Activated CD4-positive, alpha-beta T cell treated with anti-CD3 and anti-CD28 coated beads for 36 hours (primary cell): ENCODE data around the gene LILRA6. TPM values are rescaled to one million over a fixed set of nuclear protein-coding genes. Genes with fewer than 3 reads are reported as not detected.
"Not testable (repeated sequence)": the region's sequence is repeated elsewhere in the genome, so short reads cannot be mapped to it uniquely, and the experiment has no call there.

Experiments used
- ATAC-seq: fragments of 200-7000 bp; cut with Tn5 transposase; one replicate; pipeline ENCODE4 v1.10.0; 2021; ENCODE audit warnings: mild to moderate bottlenecking, moderate library complexity
- CTCF ChIA-PET: fragments of 350-600 bp; sonication (Branson Sonifier 250); formaldehyde crosslinking; loops from one replicate; lab custom pipeline; 2021; ENCODE audit warnings: antibody characterized with exemption; lab: Charles Lee
- POLR2A ChIA-PET: fragments of 350-600 bp; sonication (Branson Sonifier 250); formaldehyde crosslinking; loops from one replicate; lab custom pipeline; 2021; ENCODE audit warnings: antibody characterized with exemption, inconsistent platforms; lab: Charles Lee
- DNase-seq: peaks from one replicate; pipeline ENCODE4 v3.0.0-alpha.2; 2020
- H3K27ac Mint-ChIP-seq: one replicate; pipeline ENCODE4 v1.8.0; 2021; ENCODE audit warnings: mixed read lengths
- H3K27me3 Mint-ChIP-seq: one replicate; pipeline ENCODE4 v1.8.0; 2021; ENCODE audit warnings: mixed read lengths
- H3K36me3 Mint-ChIP-seq: one replicate; pipeline ENCODE4 v1.8.0; 2021; ENCODE audit warnings: low read depth, mixed read lengths
- H3K4me1 Mint-ChIP-seq: one replicate; pipeline ENCODE4 v1.8.0; 2021; ENCODE audit warnings: mixed read lengths
- H3K4me3 Mint-ChIP-seq: one replicate; pipeline ENCODE4 v1.8.0; 2021; ENCODE audit warnings: mild to moderate bottlenecking, moderate library complexity, mixed read lengths
- H3K9me3 Mint-ChIP-seq: one replicate; pipeline ENCODE4 v1.8.0; 2021; ENCODE audit warnings: low read depth, mixed read lengths
- intact Hi-C, 2 experiments: fragments of 100-400 bp; cut with DNase I in 1 of 2; cut with micrococcal nuclease in 1 of 2; formaldehyde crosslinking; loops; one replicate each; pipeline versions ENCODE4 v1.14.2 to v1.15.1; 2022 to 2024; cut with DNase I, micrococcal nuclease
- total RNA-seq, 2 experiments: library from RNA; stranded (reverse); gene quantifications; one replicate each; pipeline ENCODE4 v1.2.3, GENCODE V29; 2021

The LILRA6 gene
- total RNA-seq, 2 experiments from 2014 or later: not detected

DNA sequence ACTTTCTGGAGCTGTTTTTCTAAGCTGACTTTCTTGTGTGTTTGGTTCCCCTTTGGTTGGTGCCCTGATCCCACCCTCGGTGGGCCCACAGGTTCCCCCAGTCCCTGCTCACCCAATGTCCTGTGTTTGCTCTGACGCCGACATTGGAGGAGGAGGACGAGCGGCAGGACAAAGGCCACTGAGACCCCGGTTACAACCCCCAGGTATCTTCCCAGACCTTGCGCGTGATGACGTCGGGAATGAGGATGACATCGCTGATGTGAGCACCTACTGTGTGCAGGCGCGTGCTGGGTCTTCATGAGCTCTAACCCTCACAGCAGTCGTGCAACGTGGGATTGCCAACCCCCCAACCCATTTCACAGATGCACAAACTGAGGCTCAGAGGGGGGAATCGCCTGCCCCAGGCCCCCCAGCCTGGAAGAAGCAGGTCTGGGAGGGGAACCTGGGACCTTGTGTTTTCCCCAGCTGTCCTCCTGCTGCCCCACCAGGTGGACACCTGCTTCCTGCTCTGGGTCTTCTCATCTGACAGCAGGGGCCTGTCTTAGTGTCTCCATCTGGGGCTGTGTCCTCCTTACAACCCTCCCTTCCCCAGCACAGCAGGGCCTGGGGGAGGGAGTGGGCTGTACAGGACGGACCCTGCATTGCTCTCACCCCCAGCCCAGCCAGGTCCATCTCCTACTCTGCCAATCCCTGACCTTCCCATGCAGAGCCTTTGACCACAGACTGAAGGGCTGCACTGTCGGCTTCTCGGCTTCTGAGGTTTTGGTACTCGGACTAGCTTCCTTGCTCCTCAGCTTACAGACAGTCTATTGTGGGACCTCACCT, 4.7 kb upstream of the LILRA6 start:
- H3K4me3 Mint-ChIP-seq: peak overlapping the region; percentile 3
- ChIA-PET CTCF (no interaction called here), POLR2A (no interaction called here)
- intact Hi-C loops: loop anchor here in 1 of 2 experiments (5.0 kb wide), 1 partner anchor 35 kb away; no protein-coding TSS in a partner anchor
- no peak for DNase-seq
- peak overlapping the region; percentile 13 for H3K27ac Mint-ChIP-seq
- H3K36me3 Mint-ChIP-seq: no peaks in the 10 kb centered on the region
- no peak for ATAC-seq
- peaks cover 13% of the 10 kb centered on the region for H3K4me1 Mint-ChIP-seq
- peaks cover 3% of the 10 kb centered on the region for H3K27me3 Mint-ChIP-seq
- H3K9me3 Mint-ChIP-seq: no peaks in the 10 kb centered on the region

DNA sequence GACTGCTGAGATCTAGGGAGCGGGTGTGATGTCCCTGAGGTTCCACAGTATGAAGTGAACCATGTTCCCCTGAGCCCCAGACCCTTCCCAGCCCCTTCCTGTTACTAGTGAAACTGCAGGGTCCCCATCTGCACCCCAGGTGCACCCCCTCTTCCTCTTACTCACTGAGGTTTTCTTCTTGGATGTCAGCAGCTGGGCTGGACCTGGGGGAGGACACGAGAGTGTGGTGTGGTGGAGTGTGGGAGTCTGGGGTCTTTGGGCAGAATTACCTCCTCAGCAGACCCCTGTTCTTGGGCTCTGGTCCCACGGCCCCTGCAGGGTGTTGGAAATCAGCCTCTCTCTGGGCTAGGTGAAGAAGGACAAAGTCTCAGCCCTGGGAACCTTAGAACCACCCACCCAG, 3.3 kb upstream of the LILRA6 start:
- intact Hi-C loops: loop anchor here in 1 of 2 experiments (2.0 to 5.0 kb wide), 2 partner anchors 23 to 34 kb away; partner anchors contain the start of gene LILRB3
- Mint-ChIP-seq H3K27me3 (peaks cover 3% of the 10 kb centered on the region), H3K36me3 (no peaks in the 10 kb centered on the region), H3K9me3 (no peaks in the 10 kb centered on the region), H3K4me3 (no peak overlapping the region), H3K4me1 (peaks cover 13% of the 10 kb centered on the region), H3K27ac (no peak overlapping the region)
- CTCF ChIA-PET: interaction anchor here (0.7 kb wide), 1 partner anchor 97 kb away, joined by 3 read pairs; no protein-coding TSS in a partner anchor
- POLR2A ChIA-PET: no interaction called here
- ATAC-seq (no peak), DNase-seq (no peak)

DNA sequence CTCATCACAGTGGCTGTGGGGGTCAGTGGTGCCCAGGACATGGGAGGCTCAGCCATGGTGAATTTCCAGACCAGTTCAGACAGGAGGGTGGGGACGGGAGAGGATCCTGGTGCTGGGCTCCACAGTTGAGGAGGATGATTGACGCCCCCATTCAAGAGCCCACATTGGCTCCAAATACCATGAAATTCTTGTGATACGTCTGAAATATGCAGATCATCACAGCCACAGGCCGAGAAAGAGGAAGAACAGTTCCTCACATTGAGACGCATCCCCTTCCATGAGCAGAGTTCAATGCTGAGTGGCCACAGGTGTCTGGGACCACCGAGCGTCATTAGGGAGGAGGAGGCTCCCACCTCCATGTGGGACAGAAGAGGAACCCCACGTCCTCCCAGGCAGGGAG, 1.2 kb upstream of the LILRA6 start:
- H3K9me3 Mint-ChIP-seq, ATAC-seq, H3K36me3 Mint-ChIP-seq, H3K27ac Mint-ChIP-seq, CTCF ChIA-PET, H3K27me3 Mint-ChIP-seq, H3K4me3 Mint-ChIP-seq, POLR2A ChIA-PET, DNase-seq, H3K4me1 Mint-ChIP-seq: not testable (repeated sequence)
- intact Hi-C loops: loop anchor here in 1 of 2 experiments (2.0 kb wide), 1 partner anchor 21 kb away; the partner anchor contains the start of gene LILRB3

DNA sequence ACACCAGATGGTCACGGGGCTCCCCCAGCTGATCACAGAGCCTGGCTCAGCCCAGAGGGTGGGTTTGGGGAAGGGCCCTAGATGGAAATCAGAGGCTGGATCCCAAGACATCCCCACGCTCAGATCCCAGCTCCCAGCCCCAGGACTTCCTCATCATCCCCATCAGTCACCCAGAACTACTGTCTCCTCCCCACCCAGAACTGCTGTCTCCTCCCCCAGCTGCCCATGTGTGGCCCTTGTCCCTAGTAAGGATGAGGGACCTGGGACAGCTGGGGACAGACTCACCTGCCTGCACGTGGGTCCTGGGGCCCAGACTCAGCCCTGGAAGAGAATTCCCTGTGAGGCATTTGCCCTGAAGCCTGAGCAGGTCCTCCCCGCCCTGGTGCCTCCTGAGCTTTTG, 356 bp downstream of the LILRA6 start:
- POLR2A ChIA-PET, H3K4me3 Mint-ChIP-seq, H3K36me3 Mint-ChIP-seq, intact Hi-C loops, H3K27ac Mint-ChIP-seq, CTCF ChIA-PET, ATAC-seq, H3K4me1 Mint-ChIP-seq, DNase-seq, H3K9me3 Mint-ChIP-seq, H3K27me3 Mint-ChIP-seq: not testable (repeated sequence)

DNA sequence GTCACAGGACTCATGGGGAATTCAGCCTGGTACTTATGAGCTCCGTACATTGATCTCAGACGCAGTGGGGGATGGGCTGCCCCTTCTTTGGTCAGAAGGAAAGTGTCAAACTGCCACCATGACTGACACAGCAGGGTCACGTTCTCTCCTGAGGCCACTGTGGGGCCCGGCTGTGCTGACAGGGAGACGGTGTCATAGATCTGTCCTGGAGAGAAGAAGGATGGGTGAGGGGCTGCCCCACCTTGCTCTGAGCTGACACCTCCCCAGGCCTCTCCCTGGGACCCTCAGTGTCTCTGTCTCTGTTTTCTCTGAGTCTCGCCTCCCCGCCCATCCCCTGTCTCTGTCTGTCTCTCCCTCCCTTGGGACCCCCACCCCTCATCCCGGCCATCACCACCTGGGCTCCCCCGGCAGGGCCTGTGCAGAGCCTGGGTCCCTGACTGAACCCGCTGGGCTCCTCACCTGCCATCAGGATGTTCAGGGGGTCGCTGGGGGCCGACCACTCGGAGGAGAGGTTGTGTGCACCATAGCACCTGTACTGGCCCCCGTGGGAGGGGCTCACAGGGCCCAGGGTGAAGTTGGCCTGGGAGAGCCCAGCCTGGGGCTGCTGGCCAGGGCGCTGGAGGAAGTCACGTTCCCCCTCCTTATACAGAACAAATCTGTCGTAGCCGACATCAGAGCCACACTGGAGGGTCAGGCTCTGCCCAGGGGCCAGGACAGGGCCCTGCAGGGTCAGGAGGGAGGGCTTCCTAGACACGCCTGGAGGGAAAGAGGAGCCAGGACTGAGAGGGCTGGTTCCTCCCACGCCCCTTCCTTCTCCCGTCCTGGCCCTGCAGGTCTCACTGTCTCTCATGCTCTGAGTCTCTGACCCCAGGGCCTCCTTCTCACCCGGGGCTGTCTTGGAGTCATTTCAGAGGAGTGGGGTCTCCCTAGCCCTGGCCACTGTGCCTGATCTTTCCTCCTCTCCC, 1.9 kb downstream of the LILRA6 start:
- H3K27ac Mint-ChIP-seq, H3K4me1 Mint-ChIP-seq, CTCF ChIA-PET, POLR2A ChIA-PET, intact Hi-C loops, H3K9me3 Mint-ChIP-seq, H3K4me3 Mint-ChIP-seq, H3K36me3 Mint-ChIP-seq, ATAC-seq, DNase-seq, H3K27me3 Mint-ChIP-seq: not testable (repeated sequence)

DNA sequence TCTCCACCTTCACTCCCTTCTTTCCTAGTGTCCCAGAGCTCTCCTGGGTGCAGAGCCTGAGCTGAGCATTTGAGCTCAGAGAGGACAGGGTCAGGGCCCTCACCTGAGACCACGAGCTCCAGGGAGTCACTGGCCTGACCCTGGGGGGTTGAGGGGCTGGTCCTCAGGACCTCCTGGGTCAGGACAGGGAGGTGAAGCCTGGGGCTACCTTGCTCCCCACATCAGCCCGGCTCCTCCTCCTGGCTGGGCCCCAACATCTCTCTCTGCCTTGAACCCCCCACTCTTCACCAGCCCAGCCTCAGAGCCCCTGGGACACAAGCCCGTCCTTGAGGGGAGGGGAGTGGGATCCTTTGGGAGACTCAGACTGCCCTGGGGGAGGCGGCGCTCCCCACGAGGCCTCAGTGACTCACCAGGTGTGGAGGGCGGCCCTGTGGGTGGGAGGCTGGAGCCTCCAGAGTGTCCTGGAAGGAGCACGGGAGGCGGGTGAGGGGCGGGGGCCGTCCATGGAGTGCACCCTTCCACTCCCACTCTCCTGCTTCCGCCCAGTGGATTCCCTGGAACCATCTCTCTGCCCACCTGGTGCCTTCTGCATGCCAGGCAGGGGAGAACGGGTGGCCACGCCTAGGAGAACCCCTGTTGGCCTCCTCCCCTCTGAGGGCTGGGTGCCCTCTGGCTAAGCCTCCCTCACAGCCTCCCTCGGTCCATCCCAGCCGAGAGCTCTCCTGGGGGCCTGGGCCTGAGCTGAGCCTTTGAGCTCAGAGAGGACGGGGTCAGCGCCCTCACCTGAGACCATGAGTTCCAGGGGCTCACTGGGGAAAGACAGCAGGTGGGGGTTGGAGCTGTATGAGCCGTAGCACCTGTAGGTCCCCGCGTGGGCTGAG, 2.9 kb downstream of the LILRA6 start:
- DNase-seq, H3K4me3 Mint-ChIP-seq, H3K4me1 Mint-ChIP-seq, H3K27ac Mint-ChIP-seq, H3K27me3 Mint-ChIP-seq, CTCF ChIA-PET, H3K36me3 Mint-ChIP-seq, H3K9me3 Mint-ChIP-seq, POLR2A ChIA-PET, ATAC-seq: not testable (repeated sequence)
- intact Hi-C loops: loop anchor here in 1 of 2 experiments (2.0 kb wide), 1 partner anchor 17 kb away; the partner anchor contains the start of gene LILRB3

DNA sequence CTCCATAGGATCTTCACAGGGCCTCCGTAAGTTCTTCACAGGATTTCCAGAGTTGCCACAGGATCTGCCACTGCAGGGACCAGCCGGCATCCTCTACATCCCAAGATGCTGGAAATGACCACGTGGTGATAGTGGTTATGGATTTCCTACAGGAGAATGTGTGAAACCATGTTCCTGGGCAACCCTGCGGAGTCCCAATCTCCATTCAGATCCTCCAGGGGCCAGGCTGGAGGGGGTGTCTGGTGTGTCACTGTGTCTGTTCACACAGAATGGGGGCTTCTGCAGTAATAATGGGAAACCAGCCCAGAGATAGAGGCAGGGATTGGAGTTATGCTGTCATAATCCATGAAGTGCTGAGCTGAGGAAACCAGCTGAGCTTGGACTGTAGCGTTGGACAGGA, 8.6 kb downstream of the LILRA6 start:
- H3K27ac Mint-ChIP-seq: no peak overlapping the region
- intact Hi-C loops: no loop called here
- CTCF ChIA-PET: interaction anchor here (0.8 to 1.9 kb wide), 2 partner anchors 32 to 66 kb away, joined by 4 to 7 read pairs; no protein-coding TSS in a partner anchor
- peaks cover 6% of the 10 kb centered on the region for H3K4me1 Mint-ChIP-seq
- H3K9me3 Mint-ChIP-seq: no peaks in the 10 kb centered on the region
- H3K4me3 Mint-ChIP-seq: no peak overlapping the region
- no peak for DNase-seq
- POLR2A ChIA-PET: no interaction called here
- peaks cover 22% of the 10 kb centered on the region for H3K27me3 Mint-ChIP-seq
- no peak for ATAC-seq
- H3K36me3 Mint-ChIP-seq: no peaks in the 10 kb centered on the region

DNA sequence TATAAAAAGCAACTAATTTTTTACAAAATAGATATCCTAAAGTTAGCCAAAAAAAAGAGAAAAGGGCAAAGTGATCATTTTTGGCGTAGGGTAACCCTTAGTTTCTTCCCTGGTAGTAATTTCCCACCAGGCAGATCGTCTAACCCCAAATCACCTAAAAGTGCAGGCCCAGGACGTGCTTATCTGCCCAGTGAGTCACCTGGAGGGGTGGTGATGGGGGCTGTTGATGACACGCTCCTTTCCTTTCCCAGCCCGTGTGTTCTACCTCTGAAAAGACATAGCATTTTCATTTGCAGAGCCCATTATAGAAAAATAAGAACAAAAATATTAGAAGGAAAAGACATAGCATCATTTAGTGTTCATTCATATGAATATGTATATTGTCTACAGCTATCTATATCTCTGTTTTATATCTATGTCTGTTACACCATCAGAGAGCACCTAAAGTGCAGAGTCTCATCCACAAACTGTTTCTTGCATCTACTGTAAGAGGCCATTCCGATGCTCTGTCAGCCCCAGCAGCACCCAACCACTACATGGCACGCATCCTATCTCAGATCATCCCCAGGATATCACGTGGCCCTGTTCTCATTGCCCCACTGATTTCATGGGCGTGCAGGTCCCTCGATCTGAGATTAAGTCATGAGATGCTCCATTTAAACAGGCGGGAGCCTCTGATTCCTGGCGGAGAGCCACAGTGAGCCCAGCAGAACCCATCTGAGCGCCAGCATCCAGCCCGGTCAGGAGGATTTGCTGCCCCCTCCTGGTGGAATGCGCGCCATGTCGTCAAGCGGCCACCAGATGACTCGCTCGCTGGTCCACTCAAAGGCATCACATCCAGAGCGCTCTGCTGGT, 11.3 kb downstream of the LILRA6 start:
- H3K27me3 Mint-ChIP-seq: peaks cover 22% of the 10 kb centered on the region
- ATAC-seq (peak; percentile 99), DNase-seq (peak; percentile 92)
- CTCF ChIA-PET: interaction anchor here (1.4 to 1.5 kb wide), 3 partner anchors 38 to 61 kb away, joined by 4 to 7 read pairs (median 5); no protein-coding TSS in a partner anchor
- intact Hi-C loops: loop anchor here (1.0 kb wide), 2 partner anchors 43 to 63 kb away; no protein-coding TSS in a partner anchor
- no peaks in the 10 kb centered on the region for H3K9me3 Mint-ChIP-seq
- no peak overlapping the region for H3K4me3 Mint-ChIP-seq
- no peaks in the 10 kb centered on the region for H3K36me3 Mint-ChIP-seq
- peaks cover 6% of the 10 kb centered on the region for H3K4me1 Mint-ChIP-seq
- H3K27ac Mint-ChIP-seq: no peak overlapping the region
- POLR2A ChIA-PET: no interaction called here

DNA sequence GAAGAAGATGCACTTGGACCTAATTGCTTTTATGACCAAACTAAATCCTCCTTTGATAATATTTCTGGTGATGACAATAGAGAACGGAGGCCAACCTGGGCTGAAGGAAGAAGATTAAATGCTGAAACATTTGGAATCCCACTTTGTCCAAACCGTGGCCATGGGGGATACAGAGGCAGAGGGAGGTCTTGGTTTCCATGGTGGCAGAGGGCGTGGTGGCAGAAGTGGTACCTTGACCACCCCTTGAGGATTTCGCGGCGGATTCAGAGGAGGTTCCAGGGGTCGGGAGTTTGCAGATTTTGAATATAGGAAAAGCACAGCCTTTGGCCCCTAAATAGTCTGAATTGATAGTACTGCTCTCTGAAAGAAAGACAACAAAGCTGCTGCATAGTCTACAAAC, 12.6 kb downstream of the LILRA6 start:
- CTCF ChIA-PET: interaction anchor here (0.9 to 1.0 kb wide), 2 partner anchors 56 to 61 kb away, joined by 3 read pairs; no protein-coding TSS in a partner anchor
- POLR2A ChIA-PET: no interaction called here
- Mint-ChIP-seq H3K4me3 (no peak overlapping the region), H3K27me3 (peaks cover 19% of the 10 kb centered on the region), H3K27ac (no peak overlapping the region), H3K9me3 (no peaks in the 10 kb centered on the region), H3K36me3 (no peaks in the 10 kb centered on the region), H3K4me1 (peaks cover 6% of the 10 kb centered on the region)
- no peak for ATAC-seq
- intact Hi-C loops: no loop called here
- no peak for DNase-seq

DNA sequence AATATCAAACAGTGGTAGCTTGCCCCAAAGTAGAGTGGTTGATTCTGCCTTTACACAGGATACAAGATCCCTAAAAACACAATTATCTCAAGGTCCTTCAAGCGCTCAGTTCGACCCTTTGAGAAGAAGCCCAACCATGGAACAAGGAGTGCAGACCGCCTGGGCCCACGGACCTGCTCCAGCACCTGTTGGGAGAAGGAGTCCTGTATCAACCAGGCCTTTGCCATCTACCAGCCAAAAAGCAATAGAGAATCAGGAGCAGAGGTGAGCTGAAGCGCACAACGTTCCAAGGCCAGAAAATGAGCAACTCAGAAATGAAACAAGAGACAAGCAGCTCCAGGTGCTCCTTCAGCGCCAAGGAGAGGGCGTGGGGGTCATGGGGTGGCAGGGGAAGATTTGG, 13.4 kb downstream of the LILRA6 start:
- intact Hi-C loops: no loop called here
- Mint-ChIP-seq H3K27ac (no peak overlapping the region), H3K4me1 (peaks cover 6% of the 10 kb centered on the region), H3K36me3 (no peaks in the 10 kb centered on the region), H3K9me3 (no peaks in the 10 kb centered on the region), H3K27me3 (peaks cover 13% of the 10 kb centered on the region), H3K4me3 (no peak overlapping the region)
- CTCF ChIA-PET: interaction anchor here (1.2 kb wide), 1 partner anchor 37 kb away, joined by 5 read pairs; no protein-coding TSS in a partner anchor
- DNase-seq (no peak), ATAC-seq (no peak)
- POLR2A ChIA-PET: interaction anchor here (0.7 kb wide), 1 partner anchor 23 kb away, joined by 3 read pairs; no protein-coding TSS in a partner anchor
